ENCODE measurements around the gene BRAP.
A peak's percentile ranks its signal among the peaks of the same experiment; 100 is the strongest.
"Not testable (repeated sequence)": the region's sequence is repeated elsewhere in the genome, so short reads cannot be mapped to it uniquely, and the experiment has no call there.

Gene BRAP

DNA sequence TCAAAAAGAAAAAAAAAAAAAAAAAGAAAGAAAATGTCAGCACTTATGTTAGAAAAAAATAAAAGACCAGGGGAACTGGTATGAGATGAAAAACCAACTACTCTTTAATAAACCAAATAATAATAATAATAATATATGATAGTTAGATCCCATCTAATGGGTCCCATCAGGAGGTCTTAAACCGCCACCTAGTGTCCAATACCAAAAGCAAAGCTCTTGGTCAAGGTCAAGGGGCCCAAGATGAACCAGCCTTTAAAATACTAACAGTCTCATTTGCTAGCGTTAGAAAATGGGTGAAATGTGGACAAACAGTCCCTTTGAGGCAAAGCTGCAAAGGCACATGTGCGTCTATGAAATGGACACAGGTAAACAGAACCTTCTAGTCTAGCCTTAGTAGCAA, 12.3 kb downstream of the BRAP start:
- peak; percentile 18 for DNase-seq

DNA sequence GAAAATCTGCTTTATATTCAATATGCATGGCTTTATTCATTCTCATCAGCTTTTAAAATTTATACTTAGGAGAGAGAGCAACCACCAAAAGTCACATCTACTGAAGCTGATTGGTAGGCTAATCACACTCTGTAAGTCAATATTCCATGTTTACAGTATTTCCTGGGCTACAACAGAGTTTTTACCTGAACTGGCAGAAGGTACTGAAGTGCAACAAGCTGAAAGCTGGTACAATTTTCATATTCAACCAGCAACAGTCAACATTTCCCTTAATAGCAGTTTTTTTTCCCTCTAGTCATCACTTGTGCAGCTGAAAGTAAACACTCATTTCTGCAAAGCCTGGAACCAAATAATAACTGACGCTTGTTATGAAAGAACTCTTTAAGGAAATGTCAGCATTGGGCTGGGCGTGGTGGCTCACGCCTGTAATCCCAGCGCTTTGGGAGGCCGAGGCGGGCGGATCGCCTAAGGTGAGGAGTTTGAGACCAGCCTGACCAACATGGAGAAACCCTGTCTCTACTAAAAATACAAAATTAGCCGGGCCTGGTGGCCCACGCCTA, 12.9 kb downstream of the BRAP start:
- DNase-seq: no peak

DNA sequence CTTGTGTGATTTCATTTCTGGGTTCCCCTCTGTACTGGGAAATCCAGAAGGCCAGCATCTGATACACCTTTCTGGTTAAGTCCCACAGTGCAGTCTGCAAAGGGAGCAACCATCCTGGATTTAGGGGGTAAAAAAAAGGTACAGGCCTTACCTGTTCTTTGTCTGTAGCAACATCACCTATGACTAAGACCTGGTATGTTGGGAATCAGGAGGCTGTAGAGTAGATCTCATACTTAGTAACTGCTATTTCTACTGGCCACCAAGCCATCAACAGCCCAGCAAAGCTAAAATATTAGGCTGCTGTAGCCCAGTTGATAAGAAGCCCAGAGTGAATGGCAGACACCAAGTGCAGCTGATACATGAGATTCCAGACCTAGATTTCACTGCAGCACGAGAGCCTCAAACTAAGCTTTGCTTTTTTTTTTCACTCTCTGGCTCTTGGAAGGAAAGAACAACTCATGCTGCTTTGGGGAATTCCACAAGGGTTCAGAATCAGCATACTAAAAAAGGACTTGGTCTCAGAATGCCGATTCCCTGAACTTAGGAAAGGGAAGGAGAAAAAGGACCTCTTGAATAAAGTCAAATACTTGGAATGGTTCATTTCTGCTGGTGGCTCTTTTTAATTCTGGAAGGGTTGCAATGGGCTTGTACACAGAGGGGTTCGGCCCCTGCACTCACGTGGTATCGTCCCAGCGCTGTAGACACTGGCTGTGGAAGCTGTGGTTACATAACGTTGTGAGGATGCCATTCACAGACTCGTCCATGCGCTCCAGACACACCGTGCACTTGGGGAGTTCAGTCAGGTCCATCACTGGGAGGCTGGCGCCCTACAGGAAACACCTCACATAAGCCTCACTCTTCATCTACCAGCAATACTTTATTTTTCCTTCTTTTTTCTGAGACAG, 20.5 kb downstream of the BRAP start:
- no peak for DNase-seq

DNA sequence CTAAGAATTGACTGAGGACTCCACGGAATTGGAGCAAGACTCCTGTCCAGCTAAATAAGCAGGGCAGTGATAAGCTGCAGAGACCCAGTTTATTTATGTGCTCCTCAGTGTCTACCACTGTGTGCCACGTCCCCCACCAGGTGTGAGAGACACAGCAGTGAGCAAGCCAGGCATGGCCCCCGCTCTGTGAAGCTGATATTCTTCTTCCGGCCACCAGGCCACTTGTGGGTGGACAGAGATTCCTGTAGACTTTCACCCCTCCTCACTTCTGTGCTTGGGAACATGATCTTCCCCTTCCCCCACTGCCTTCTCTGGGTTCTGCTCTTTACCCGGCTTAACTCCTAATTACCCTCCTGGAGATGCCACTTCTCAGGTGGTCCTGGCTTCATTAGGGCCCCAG, 21.3 kb downstream of the BRAP start:
- DNase-seq: no peak

DNA sequence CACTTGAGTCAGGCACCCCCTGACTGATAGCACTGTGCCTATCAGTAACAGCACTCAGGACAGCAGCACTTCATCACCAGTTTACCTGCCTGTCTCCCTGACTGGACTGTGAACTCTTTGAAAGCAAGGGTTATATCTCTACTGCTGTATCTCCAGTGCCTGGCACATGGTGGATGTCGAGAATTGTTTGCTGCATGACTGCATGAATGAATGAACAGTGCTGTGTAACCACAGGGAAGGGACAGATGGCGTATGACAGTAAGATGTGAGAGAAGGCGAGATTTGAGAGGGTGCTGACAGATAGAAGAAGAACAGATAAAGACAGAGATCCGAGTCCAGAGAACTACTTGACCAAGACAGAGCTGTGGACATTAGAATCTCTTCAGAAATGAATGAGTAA, 29.7 kb downstream of the BRAP start:
- DNase-seq: no peak

DNA sequence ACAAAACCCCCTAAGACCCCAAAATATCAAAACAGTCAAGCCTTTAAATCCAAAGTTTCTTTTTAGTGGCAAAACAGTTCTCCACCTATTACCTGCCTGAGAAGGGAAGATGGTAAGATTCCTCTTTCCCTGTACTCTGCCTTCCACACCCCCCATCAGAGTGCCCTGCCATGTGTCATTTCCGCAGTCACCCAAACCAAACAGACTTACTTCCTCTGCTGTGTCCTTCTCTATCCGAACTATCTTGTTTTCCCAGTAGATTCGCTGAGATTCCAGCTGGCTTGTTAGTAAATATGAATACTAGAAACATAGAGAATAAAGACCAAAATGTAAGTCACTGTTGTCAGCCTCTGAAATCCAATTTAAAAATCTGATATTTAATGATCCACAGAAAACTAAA, 30.4 kb downstream of the BRAP start:
- DNase-seq: no peak

DNA sequence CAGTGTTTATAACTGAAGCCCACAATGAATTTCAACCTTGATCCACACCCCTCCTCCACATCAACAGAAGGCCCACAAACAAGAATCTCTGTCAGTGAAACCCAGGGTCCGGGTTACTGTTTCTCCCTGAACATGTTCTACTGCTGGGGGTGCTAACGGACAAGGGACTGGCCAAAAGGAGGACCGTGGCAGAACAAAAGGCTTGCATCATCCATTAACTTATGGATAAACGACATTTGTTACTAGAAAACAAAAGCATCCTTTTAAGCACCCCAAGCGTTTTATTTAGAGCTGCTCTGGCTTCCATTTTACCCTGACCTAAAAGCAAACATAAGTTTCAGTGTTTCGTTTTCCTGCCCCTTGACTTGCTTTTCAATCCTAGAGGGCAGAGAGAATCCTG, 32.2 kb downstream of the BRAP start:
- DNase-seq: no peak

DNA sequence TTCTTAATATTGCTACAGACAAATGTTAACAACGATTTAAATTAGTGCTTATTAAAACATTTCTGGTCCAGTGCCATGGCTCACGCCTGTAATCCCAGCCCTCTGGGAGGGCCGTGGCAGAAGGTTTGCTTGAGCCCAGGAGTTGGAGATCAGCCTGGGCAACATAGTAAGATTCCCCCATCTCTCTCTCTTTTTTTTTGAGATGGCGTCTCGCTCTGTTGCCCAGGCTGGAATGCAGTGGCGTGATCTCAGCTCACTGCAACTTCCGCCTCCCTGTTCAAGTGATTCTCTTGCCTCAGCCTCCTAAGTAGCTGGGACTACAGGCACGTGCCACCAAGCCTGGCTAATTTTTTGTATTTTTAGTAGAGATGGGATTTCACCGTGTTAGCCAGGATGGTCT, 33.2 kb downstream of the BRAP start:
- not testable (repeated sequence) for DNase-seq

DNA sequence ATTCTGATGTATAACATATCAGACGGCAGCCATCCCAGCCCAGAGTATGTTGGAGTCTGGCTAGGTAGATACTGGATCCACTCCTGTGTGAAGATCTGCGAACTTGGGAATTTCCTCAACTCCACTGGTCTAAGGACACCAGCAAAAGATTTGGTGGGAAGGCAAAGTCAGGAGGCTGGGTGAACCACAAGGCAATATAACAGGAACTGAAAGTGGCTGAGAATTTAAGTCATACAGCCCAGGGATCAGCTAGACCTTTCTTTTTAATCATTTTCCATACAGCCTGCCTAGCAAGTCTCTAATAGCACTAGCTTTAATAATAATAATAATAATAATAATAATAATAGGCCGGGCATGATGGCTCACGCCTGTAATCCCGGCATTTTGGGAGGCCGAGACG, 34.8 kb downstream of the BRAP start:
- no peak for DNase-seq

DNA sequence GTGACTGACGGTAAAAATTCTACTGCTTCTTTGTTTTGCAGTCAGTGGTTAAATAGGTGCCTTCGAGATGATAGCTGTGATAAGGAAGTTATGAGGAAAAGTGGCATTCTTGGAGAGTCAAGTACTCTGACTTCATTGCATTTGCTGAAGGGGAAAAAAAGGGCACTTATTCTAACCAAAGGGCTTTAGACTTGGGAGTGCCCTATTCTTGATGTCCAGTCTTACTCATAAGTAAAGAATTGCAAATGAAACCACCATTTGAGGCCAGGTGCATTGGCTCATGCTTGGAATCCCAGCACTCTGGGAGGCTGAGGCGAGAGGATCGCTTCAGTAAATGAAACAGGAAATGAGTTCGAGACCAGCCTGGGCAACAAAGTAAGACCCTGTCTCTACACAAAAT, 40.3 kb downstream of the BRAP start:
- no peak for DNase-seq

DNA sequence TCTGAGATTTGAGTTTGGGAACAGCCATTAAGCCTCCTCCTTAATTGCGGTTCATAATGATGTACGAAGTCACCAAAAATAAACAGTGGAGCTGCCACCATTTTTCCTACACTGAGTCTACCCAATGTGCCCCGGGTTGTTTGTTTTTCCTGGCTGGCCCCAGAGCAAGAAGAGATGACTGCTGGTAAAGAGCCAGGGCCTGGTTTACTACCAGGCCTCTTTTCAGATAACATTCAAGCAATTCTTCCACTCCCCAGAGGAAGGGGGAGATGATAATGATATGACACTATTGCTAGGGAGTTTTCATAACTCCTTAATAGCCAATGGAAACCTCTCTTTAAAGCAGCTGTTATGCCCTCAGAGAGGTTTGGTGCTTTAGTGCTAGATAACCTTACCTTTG, 42.3 kb downstream of the BRAP start:
- peak; percentile 11 for DNase-seq

DNA sequence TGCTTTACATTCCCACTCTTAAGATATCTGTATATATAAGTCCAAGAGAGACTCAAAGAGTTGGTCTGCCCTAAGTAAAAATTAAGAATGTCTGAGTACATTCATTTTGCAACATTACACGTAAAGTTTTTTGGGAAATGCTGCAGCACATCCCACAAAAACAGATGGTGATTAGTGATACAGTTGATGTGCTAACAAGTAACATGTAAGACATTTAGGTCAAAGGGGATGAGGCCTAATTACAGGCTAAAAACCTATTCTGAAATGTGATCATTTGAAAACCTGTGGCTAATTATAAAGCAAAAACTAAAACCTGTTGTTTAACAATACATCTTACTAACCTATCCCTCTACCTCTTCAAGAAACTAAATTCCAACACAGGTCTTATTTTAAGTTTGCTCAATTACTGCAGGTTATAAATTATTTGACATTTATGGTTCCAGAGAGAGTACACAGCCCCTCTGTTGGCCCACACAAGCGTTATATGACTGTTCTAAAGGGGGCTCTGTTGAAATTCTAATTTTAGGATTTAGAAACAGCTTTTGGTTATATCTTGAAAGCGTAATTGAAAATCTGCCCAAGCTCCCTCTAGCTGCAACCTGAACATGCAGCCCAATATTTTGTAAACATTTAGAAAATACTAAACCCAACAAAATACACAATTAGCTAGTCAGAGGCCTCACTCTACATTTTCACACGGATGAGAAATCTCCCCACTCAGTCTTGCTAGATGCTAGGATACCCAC, 42.9 kb downstream of the BRAP start:
- no peak for DNase-seq

DNA sequence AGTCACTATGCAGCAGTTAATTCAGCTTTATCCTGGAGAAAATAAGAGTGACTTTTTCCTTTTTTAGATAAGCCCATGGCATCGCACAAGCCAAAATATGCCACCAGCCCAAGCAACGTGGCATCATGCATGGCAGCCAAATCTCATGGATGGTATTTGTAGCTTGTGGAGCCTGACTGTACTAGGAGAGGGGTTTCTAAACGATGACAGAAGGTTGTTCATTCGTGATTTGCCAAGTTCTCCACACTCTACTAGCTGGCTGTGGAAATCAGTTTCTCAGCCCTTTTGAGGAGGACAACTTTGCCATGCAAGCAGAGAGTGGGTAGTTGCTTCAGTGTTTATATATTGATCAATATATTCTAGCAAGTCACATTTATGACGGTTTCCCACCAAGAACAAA, 45.2 kb downstream of the BRAP start:
- DNase-seq: no peak

DNA sequence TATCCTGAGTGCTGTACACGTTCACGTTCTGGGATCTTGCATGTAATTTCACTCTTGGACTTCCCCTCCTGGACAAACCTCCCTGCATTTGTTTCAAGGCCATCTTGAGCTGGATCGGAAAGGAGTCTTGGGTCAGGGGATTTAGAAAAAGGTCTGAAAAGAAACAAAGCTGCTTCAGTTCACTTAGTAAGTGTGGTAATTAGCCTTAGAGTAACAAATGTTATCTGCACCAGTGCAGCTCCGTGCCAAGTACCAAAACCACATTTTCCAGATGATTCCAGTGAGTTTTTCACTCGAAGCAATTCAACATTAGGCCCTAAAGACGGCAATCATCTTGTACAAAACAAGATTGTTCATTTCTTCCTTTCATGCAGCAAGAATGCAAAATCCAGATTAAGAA, 47.2 kb downstream of the BRAP start:
- no peak for DNase-seq

DNA sequence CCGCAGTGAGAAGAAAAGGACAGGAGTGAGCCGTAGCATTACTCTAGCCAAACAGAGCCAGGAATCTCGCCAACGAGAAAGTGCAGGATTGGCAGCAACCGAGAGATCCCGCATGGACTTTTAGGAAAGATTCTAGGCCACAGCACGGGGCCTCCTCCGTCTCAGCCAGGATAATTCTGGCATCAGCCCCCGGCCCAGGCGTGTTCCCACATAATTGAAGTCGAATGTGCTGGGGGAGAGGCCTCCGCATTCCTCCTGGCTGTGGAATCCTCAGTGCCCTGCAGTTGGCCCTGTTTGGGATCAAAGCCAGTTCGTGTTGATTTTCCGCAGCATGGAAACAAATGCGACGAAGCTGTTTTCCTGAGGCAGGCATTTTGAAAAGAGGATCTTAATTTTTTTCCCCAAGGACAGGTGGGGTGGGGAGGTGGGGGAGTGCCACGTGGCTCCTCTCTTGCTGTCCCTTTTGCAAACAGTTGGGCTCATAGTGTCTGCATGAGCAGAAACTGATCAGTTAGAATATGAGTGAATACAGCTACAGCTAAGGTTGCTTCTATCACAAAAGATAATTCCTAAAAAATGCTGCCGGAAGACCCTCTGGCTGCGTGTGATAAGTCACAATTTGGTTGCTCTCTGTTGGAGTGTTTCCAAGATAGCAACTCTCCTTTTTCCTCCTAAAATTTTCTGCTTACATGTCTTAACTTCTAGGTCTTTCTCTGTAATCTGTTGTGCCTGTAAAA, 49.4 kb downstream of the BRAP start:
- DNase-seq: no peak

DNA sequence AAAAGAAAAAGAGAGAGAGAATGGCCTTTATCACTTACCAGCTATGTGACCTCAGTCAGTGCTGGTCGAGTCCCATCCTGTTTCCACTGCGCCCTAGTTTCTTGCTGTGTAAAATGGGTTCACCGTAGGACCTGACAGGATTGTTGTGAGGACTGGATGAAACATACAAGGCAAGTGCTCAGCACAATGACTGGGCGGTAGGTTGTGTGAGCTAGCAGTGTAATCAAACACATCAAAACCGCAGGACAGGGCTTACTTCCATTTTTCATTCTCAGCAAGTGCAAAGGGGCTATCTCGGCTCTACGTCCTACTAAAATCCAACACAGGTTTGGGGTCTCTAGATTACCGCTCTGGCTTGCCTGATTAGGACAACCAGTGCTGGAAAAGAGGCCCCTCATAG, 50.2 kb downstream of the BRAP start:
- no peak for DNase-seq

DNA sequence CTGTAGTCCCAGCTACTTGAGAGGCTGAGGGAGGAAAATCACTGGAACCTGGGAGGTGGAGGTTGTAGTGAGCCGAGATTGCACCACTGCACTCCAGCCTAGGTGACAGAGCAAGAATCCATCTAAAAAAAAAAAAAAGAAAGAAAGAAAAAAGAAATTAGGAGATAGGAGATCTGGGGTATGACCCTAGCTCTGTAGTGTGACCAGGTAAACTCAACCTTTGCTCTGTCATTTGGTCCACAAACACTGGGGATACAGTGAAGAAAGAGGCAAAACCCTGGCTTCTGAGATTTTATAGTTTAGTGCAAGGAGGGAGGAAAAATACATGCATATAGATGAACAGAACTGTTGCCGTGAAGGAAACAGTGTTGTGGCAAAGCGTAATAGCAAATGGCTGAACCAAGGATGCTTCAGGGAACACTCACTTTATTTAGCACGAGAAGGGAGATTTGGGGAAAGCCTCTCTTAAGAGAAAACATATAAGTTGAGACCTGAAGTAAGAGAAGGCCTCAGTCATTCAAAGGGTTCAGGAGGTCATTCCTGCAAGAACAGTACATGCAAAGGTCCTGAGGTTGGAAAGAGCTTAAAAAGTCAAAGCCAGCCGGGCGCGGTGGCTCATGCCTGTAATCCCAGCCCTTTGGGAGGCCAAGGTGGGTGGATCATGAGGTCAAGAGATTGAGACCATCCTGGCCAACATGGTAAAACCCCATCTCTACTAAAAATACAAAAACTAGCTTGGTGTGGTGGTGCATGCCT, 57.1 kb downstream of the BRAP start:
- no peak for DNase-seq

DNA sequence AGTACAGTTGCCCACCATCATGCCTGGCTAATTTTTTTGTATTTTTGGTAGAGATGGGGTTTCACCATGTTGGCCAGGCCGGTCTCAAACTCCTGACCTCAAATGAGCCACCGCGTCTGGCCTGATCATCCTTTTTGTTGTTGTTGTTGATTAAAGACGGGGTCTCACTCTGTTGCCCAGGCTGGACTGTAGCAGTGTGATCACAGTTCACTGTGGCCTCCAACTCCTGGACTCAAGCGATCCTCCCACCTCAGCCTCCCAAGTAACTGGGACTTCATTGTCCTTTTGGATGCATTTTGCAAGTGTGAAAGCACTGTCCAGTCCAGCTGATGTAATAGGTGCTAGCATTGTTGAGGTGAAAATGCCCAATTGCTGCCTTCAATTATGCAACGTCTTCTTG, 59.5 kb downstream of the BRAP start:
- no peak for DNase-seq

DNA sequence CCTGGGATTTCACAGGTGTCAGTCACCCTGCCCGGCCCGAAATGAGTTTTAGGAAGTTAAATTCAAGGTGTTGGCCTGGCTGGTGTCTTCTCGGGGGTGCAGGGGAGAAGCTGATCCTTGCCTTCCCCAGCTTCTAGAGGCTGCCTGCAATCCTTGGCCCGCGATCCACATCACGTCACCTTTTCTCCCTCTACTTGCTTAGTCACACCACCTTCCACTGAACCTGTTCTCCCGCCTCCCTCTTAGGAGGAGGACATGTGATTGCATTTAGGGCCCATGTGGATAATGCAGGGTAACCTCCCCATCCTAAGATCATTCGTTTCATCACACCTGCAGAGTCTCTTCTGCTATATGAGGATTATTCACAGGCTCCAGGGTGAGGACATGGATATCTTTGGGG, 61.2 kb downstream of the BRAP start:
- DNase-seq: no peak

DNA sequence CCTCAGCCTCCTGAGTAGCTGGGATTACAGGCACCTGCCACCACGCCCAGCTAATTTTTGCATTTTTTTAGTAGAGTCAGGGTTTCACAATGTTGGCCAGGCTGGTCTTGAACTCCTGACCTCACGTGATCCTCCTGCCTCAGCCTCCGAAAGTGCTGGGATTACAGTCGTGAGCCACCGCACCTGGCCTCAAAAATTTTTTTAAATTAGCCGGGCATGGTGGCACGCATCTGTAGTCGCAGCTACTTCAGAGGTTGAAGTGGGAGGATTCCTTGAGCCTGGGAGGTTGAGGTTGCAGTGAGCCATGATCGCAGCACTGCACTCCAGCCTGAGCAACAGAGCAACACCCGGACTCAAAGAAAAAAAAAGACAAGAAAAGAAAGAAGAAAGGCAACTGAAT, 67.9 kb downstream of the BRAP start:
- not testable (repeated sequence) for DNase-seq

DNA sequence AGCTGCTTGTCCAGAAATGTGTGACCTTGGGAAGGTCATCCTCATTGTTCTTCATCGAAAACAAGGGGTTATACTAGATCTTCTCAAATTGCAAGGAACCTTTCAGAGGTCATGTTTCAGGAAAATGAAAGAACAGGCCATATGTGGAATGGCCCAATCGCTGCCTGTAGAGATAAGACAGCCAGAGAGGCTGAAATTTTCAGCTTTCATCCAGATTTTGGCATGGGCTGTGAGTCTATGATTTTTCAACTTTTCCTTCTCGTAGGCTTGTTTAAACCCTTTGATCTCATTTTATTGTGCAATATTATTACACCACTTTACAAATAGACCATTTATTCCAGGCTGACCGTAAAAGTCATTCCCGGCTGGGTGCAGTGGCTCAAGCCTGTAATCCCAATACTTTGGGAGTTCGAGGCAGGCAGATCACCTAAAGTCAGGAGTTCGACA, 69.6 kb downstream of the BRAP start:
- DNase-seq: no peak

DNA sequence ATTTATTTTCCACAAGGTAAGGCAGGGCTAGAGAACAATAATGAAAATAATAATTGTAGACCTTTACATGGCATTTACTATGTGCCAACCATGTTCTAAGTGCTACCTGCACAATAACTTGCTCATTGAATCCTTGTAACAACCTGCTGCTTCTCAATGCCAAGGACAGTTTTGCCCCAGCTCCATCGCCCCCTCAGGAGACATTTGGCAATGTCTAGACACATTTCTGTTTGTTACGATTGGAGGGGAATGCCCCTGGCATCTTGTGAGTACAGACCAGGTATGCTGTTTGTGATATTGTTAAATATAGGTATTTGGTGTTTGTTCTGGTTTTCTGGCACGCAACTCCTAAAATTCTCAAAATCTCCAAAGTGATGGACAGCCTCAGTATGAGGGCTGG, 78.5 kb downstream of the BRAP start:
- DNase-seq: peak; percentile 8
